ENCODE results near the gene C18orf32. TPM values are rescaled to one million over a fixed set of nuclear protein-coding genes. Genes with fewer than 3 reads are reported as not detected.

The C18orf32 gene
- total and polyA plus RNA-seq, 10 of the 15 experiments (the other 5 are each of a cell fraction or from before 2014, with no cell fraction given) = 11.5 to 67.0 (median 32.9) TPM

DNA sequence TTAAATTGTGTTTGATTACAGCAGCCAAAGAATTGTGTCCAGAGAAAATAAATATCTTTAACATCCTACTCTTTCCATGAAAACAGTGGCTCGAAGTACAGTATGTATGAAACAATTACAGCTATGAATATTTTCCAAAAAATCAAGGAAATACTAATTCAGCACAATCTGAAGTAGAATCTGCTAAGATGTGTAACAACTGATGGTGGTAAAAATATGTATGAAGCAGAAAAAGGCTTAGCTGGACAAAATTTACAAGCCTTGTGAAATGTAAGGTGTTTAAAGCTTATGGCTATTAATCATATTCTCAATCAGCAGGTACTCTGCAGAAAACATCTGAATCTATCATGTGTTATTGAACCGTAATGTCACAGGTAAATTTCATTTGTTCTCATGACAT lies 43.2 kb downstream of the C18orf32 start:
- intact Hi-C loops (cut with micrococcal nuclease; ENCODE audit: unreplicated experiment) = no loop called here
- no peaks in the 10 kb centered on the region for H4K20me1 ChIP-seq (ENCODE audit: control insufficient read depth, insufficient read depth)
- H3K4me1 ChIP-seq (ENCODE audit: control insufficient read depth, insufficient read depth, low read length) = no peaks in the 10 kb centered on the region
- ATAC-seq (no peak), FAIRE-seq (no peak), DNase-seq (ENCODE audit: low read depth, low spot score) (no peak)
- ChIA-PET POLR2A (no interaction called here), CTCF (interaction anchor here (5.8 kb wide), 1 partner anchor 12 kb away, joined by 44 read pairs; no protein-coding TSS in a partner anchor), SMC1A (ENCODE audit: uncharacterized antibody, unreplicated experiment) (interaction anchor here (0.9 to 2.1 kb wide), 2 partner anchors 10 to 11 kb away, joined by 3 to 5 read pairs; no protein-coding TSS in a partner anchor), RAD21 (ENCODE audit: unreplicated experiment) (interaction anchor here (0.6 kb wide), 1 partner anchor 12 kb away, joined by 3 read pairs; no protein-coding TSS in a partner anchor)
- WGBS (ENCODE audit: insufficient coverage, insufficient replicate concordance, low lambda C conversion rate, missing lambda C conversion rate) = 100% methylated on average over 2 of the region's 2 CpGs
- no peak overlapping the region for H3K4me2 ChIP-seq (ENCODE audit: control insufficient read depth, insufficient read depth)
- H3K36me3 ChIP-seq (ENCODE audit: control insufficient read depth in 2 of 2, insufficient read depth in 2 of 2, low read length in 1 of 2) = peaks cover 0 to 5% of the 10 kb centered on the region in 2 experiments; a peak in 1 of 4 replicates
- no peak overlapping the region for H3K27ac ChIP-seq (ENCODE audit: control insufficient read depth, insufficient read depth)
- H3K9ac ChIP-seq (ENCODE audit: control insufficient read depth, insufficient read depth, low read length) = no peak overlapping the region
- no peaks in the 10 kb centered on the region; the same call in none of the 2 replicates for H3K79me2 ChIP-seq (ENCODE audit: control insufficient read depth, insufficient read depth, low read length)
- H3K9me3 ChIP-seq (replicated peaks; ENCODE audit: control insufficient read depth, insufficient read depth, low read length) = peaks cover 8% of the 10 kb centered on the region
- BruUV-seq (replicated peaks) = no TSS peak
- H3K27me3 ChIP-seq (replicated peaks in 1 of 2; ENCODE audit: control insufficient read depth in 2 of 2, insufficient read depth in 2 of 2, low read length in 1 of 2) = no peaks in the 10 kb centered on the region
- no peak for TF ChIP-seq DPF2 (IDR thresholded peaks at IDR 0.05)
- TF ChIP-seq MEF2B (IDR thresholded peaks at IDR 0.05; ENCODE audit: partially characterized antibody, poor library complexity, severe bottlenecking) = no peak
- no peak for TF ChIP-seq PML (IDR thresholded peaks at IDR 0.05; ENCODE audit: low read length)
- TF ChIP-seq, protein P1, sequence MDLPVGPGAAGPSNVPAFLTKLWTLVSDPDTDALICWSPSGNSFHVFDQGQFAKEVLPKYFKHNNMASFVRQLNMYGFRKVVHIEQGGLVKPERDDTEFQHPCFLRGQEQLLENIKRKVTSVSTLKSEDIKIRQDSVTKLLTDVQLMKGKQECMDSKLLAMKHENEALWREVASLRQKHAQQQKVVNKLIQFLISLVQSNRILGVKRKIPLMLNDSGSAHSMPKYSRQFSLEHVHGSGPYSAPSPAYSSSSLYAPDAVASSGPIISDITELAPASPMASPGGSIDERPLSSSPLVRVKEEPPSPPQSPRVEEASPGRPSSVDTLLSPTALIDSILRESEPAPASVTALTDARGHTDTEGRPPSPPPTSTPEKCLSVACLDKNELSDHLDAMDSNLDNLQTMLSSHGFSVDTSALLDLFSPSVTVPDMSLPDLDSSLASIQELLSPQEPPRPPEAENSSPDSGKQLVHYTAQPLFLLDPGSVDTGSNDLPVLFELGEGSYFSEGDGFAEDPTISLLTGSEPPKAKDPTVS (IDR thresholded peaks at IDR 0.05; ENCODE audit: low read depth, low read length) = no peak
- no peak for TF ChIP-seq PAX8 (IDR thresholded peaks at IDR 0.05)
- no peak for TF ChIP-seq BCL11A (IDR thresholded peaks at IDR 0.05; ENCODE audit: low read depth, low read length)
- no peak for TF ChIP-seq KDM1A (IDR thresholded peaks at IDR 0.05; ENCODE audit: borderline replicate concordance)
- in situ Hi-C loops (cut with MboI) = no loop called here
- H3K4me3 ChIP-seq = no peak overlapping the region
- H2AFZ ChIP-seq (ENCODE audit: control insufficient read depth, low read depth, low read length) = no peak overlapping the region

All from GM12878 (cell line).